Stomach smooth muscle (tissue), 2 donors: ENCODE data around the gene MSS51.
"Not testable (repeated sequence)": the region's sequence is repeated elsewhere in the genome, so short reads cannot be mapped to it uniquely, and the experiment has no call there.

Experiments used
- H3K27ac ChIP-seq: one replicate; pipeline ENCODE4 v1.7.0; 2013; ENCODE audit warnings: mild to moderate bottlenecking, low read length, inconsistent platforms
- H3K27me3 ChIP-seq, 2 donors: one replicate each; pipeline ENCODE4 v1.7.0; 2013; ENCODE audit warnings: low read length in 2 of 2; ENCODE audit not compliant: insufficient read depth in 2 of 2, control insufficient read depth in 1 of 2
- H3K36me3 ChIP-seq, 2 donors: one replicate each; pipeline ENCODE4 v1.7.0; 2013; ENCODE audit warnings: low read length in 2 of 2; ENCODE audit not compliant: control insufficient read depth in 2 of 2, insufficient read depth in 2 of 2
- H3K4me1 ChIP-seq: one replicate; pipeline ENCODE4 v1.7.0; 2013; ENCODE audit warnings: low read length; ENCODE audit not compliant: control insufficient read depth, insufficient read depth
- H3K4me3 ChIP-seq, 2 donors: one replicate each; pipeline ENCODE4 v1.7.0; 2013; ENCODE audit warnings: low read length in 2 of 2
- H3K9ac ChIP-seq, 2 donors: one replicate each; pipeline ENCODE4 v1.7.0; 2013; ENCODE audit warnings: low read length in 2 of 2, mild to moderate bottlenecking in 1 of 2
- H3K9me3 ChIP-seq, 2 donors: one replicate each; pipeline ENCODE4 v1.7.0; 2013; ENCODE audit warnings: low read length in 2 of 2; ENCODE audit not compliant: control insufficient read depth in 2 of 2
- donor health status: healthy.
- donor health status: Pancreatic carcinoma.

MSS51 gene

GRCh38 chr10:73399063-73399462 lies 34.3 kb downstream of the MSS51 start:
- Histone ChIP-seq H3K36me3 (peaks cover 23 to 24% of the 10 kb centered on the region in 2 donors), H3K27ac (no peak overlapping the region), H3K9me3 (no peaks in the 10 kb centered on the region), H3K27me3 (no peaks in the 10 kb centered on the region), H3K4me3 (no peak overlapping the region), H3K4me1 (no peaks in the 10 kb centered on the region), H3K9ac (no peak overlapping the region)

- Histone ChIP-seq H3K9me3 (no peaks in the 10 kb centered on the region), H3K27ac (no peak overlapping the region), H3K27me3 (no peaks in the 10 kb centered on the region), H3K4me1 (no peaks in the 10 kb centered on the region), H3K4me3 (no peak overlapping the region), H3K9ac (no peak overlapping the region), H3K36me3 (peaks cover 23 to 24% of the 10 kb centered on the region in 2 donors)
Measured at GRCh38 chr10:73398024-73398423, 35.3 kb downstream of the MSS51 start.

GRCh38 chr10:73394325-73394724 lies 39.0 kb downstream of the MSS51 start:
- peaks cover 24 to 29% of the 10 kb centered on the region in 2 donors for H3K36me3 ChIP-seq
- H3K27me3 ChIP-seq, H3K4me1 ChIP-seq, H3K9ac ChIP-seq, H3K27ac ChIP-seq, H3K9me3 ChIP-seq, H3K4me3 ChIP-seq: not testable (repeated sequence)

DNA sequence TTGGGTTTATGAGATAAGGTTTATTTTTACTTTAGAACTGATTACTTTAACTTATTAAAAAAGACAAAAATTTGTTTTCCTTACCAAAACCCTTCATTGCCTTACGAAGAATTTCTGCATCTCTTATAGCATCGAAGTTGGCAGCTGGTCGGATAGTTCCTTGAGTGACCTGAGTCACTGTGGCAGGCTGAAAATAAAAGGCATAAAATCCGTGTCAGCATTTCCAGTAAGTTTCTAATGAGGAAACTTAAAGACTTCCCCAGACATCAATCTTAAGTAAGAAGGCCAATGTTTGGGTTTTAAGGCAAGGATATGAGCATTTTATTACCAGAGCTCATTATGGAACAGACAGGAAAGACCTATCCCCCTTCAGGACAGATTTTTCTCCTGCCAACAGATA lies 45.1 kb downstream of the MSS51 start:
- Histone ChIP-seq H3K9ac (no peak overlapping the region), H3K4me3 (no peak overlapping the region), H3K27ac (no peak overlapping the region), H3K36me3 (peaks cover 30 to 34% of the 10 kb centered on the region in 2 donors), H3K27me3 (no peaks in the 10 kb centered on the region), H3K9me3 (no peaks in the 10 kb centered on the region), H3K4me1 (no peaks in the 10 kb centered on the region)

GRCh38 chr10:73386583-73386982 lies 46.8 kb downstream of the MSS51 start:
- Histone ChIP-seq H3K4me1 (no peaks in the 10 kb centered on the region), H3K27ac (no peak overlapping the region), H3K36me3 (peaks cover 41 to 42% of the 10 kb centered on the region in 2 donors), H3K27me3 (no peaks in the 10 kb centered on the region), H3K4me3 (no peak overlapping the region), H3K9me3 (no peaks in the 10 kb centered on the region), H3K9ac (no peak overlapping the region)

GRCh38 chr10:73379064-73379748 lies 54.2 kb downstream of the MSS51 start:
- Histone ChIP-seq H3K4me3 (no peak overlapping the region), H3K9ac (no peak overlapping the region), H3K9me3 (no peaks in the 10 kb centered on the region), H3K36me3 (peaks cover 42 to 43% of the 10 kb centered on the region in 2 donors), H3K4me1 (no peaks in the 10 kb centered on the region), H3K27ac (no peak overlapping the region), H3K27me3 (no peaks in the 10 kb centered on the region)

- H3K36me3 ChIP-seq: peaks cover 28 to 29% of the 10 kb centered on the region in 2 donors
- no peaks in the 10 kb centered on the region for H3K27me3 ChIP-seq
- H3K9me3 ChIP-seq: no peaks in the 10 kb centered on the region
- H3K27ac ChIP-seq: no peak overlapping the region
- no peak overlapping the region for H3K9ac ChIP-seq
- no peak overlapping the region for H3K4me3 ChIP-seq
- H3K4me1 ChIP-seq: no peaks in the 10 kb centered on the region
Measured at GRCh38 chr10:73376679-73377078, 56.7 kb downstream of the MSS51 start.
